GM19351 (cell line): Measurements from ENCODE around the gene SNRNP70.
"Not testable (repeated sequence)": the region's sequence is repeated elsewhere in the genome, so short reads cannot be mapped to it uniquely, and the experiment has no call there.

Source experiments
- ATAC-seq: cut with Tn5 transposase; IDR thresholded peaks from one replicate; pipeline ENCODE4 v1.9.1; 2021; ENCODE audit warnings: mild to moderate bottlenecking, moderate library complexity; ENCODE audit not compliant: unreplicated experiment

SNRNP70 gene

DNA sequence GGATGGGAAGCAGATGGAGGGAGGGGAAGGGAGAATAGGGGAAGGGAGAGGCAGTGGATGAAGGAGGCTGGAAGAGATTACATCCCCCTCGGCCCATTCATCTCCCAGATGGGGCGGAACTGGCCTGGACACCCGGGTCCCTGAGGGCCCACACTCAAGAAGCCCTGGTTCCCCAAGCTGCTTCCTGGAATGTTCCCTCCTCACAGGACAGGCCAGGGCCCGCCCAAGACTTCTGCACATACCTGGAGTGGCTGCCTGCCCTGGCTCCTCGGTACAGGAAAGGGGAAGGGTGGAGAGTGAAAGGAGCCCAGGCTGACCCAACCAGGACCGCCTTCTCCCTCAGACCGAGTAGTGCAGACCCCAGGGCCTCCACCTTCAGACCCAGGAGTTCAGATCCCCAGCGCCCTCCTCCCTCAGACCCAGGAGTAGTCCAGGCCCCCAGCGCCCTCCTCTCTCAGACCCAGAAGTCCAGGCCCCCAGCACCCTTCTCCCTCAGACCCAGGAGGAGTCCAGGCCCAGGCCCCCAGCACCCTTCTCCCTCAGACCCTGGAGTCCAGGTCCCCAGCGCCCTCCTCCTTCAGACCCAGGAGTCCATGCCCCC, 21.1 kb upstream of the SNRNP70 start:
- ATAC-seq: no peak

DNA sequence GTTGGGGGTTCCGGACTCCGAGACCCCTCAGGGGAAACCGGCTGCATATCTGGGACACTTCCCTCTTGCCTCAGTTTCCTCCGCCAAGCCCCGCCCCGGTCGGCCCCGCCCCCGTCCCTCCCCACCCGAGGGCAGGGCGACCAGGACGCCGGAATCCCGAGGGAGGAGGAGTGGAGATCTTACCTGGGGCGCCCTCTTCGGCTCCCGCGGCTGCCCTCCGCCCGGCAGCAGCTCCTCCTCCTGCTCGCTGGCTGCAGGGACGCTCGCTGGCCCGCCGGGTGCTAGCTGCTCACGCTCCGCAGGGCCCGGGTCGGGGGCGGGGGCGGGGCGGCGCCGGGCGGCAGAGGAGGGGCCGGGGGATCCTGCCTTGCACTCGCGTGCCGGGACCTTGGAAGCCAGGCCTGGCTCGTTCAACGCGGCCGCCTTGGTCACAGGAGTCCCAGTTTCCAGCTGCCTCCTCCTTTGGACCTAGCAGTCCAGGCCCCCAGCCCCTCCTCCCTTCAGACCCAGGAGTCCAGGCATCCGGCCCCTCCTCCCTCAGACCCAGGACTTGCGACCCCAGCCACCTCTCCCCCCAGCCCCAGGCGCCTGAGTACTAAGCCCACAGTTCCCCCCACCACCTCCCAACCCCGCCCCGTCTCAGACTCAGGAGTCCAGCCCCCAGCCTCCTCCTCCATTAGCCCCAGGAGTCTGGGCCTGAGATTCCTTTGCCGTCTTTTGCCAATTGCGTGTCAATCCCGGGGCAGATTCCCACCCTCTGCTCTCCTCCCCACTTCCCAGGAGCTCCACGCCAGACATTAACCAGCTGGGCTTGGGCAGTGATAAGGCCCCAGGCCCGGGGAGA, 20.3 kb upstream of the SNRNP70 start, which contains the start of gene NTF4:
Gene NTF4, minus strand, starts transcription at position 51 of the 844 bp plus-strand sequence. CDS start 2,821 bp downstream, outside the sequence.
- ATAC-seq: no peak

- ATAC-seq: no peak
Measured at GRCh38 chr19:49065905-49066512, 19.2 kb upstream of the SNRNP70 start.

DNA sequence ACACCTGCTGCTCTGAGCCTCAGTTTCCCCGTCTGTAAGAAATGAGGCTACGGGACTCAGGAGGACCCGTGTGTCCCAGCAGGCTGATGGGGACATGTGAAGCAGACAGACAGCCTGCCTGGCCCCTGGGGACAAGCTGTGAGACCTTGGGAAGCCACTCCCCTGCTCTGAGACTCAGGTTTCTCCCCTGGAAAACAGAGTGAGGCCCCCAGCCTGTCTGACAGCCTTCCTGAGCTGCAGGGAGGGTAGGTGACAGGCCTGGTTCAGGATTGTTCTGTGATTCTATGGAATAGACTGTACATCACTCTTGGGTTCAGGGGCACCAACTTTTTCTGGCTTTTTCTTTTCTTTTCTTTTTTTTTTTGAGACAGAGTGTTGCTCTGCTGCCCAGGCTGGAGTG, 17.7 kb upstream of the SNRNP70 start:
- no peak for ATAC-seq

- no peak for ATAC-seq
Measured at GRCh38 chr19:49069026-49069425, 16.2 kb upstream of the SNRNP70 start.

GRCh38 chr19:49070416-49070815, 14.8 kb upstream of the SNRNP70 start:
- ATAC-seq: no peak

GRCh38 chr19:49071860-49072547, 13.2 kb upstream of the SNRNP70 start:
- no peak for ATAC-seq

GRCh38 chr19:49073514-49074378, 11.5 kb upstream of the SNRNP70 start:
- ATAC-seq: no peak

DNA sequence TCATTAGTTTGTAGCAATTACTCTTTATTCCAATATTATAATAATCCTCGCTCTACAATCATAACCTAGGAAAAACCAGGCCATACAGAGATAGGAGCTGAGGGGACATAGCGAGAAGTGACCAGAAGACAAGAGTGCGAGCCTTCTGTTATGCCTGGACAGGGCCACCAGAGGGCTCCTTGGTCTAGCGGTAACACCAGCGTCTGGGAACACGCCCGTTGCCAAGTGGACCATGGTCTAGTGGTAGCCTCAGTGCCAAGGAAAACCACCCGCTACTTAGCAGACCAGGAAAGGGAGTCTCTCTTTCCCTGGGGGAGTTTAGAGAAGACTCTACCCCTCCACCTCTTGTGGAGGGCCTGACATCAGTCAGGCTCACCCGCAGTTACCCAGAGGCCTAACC, 10.4 kb upstream of the SNRNP70 start:
- not testable (repeated sequence) for ATAC-seq

DNA sequence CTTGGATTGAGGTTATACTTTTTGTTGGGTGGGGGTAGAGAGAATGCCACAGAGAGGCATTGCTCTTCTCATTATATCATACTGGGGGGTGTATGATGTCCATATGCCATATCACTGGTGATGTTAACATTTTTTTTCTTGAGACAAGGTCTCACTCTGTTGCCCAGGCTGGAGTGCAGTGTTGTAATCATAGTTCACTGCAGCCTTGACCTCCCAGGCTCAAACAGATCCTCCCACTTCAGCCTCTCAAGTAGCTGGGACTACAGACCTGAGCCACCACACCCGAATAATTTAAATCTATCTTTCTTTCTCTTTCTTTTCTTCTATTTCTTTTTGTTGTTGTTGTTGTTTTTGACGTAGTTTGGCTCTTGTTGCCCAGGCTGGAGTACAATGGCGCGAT, 4.9 kb upstream of the SNRNP70 start:
- ATAC-seq: no peak

GRCh38 chr19:49081273-49081672, 4.0 kb upstream of the SNRNP70 start:
- ATAC-seq: no peak

- ATAC-seq: no peak
Measured at GRCh38 chr19:49084206-49085019, 838 bp upstream of the SNRNP70 start.

DNA sequence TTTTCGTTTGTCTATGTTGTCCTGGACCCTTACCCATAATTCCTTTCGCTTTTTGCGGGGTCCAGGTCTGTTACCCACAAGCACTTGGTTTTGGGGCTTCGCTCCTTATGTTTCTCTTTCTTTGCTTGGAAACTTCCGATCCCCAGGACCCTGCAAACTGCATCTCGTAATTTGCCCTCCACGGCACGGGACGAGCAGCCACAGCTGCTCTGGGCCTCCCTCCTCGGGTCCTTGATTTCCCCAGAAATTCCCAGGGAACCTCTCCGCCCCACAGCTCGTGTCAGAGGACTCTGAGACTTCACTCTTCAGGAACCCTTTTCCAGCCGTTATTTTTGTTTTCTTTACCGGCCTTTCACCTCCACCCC, 599 bp downstream of the SNRNP70 start:
- ATAC-seq: no peak

DNA sequence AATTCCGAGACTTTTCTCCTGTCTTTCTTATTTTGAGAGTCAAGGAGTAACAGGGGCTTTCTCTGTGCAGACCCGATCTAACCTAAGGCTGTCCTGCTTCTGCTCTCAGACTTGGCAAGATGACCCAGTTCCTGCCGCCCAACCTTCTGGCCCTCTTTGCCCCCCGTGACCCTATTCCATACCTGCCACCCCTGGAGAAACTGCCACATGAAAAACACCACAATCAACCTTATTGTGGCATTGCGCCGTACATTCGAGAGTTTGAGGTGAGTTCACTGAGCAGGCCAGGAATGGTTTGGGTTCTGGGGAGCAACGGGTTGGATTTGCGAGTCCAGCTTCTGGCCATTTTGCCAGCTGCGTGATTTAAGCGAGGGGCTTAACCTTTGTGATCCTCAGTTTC, 1.0 kb downstream of the SNRNP70 start:
- no peak for ATAC-seq

GRCh38 chr19:49091391-49092038, 6.3 kb downstream of the SNRNP70 start:
- ATAC-seq: no peak

GRCh38 chr19:49092686-49093085, 7.4 kb downstream of the SNRNP70 start:
- no peak for ATAC-seq

DNA sequence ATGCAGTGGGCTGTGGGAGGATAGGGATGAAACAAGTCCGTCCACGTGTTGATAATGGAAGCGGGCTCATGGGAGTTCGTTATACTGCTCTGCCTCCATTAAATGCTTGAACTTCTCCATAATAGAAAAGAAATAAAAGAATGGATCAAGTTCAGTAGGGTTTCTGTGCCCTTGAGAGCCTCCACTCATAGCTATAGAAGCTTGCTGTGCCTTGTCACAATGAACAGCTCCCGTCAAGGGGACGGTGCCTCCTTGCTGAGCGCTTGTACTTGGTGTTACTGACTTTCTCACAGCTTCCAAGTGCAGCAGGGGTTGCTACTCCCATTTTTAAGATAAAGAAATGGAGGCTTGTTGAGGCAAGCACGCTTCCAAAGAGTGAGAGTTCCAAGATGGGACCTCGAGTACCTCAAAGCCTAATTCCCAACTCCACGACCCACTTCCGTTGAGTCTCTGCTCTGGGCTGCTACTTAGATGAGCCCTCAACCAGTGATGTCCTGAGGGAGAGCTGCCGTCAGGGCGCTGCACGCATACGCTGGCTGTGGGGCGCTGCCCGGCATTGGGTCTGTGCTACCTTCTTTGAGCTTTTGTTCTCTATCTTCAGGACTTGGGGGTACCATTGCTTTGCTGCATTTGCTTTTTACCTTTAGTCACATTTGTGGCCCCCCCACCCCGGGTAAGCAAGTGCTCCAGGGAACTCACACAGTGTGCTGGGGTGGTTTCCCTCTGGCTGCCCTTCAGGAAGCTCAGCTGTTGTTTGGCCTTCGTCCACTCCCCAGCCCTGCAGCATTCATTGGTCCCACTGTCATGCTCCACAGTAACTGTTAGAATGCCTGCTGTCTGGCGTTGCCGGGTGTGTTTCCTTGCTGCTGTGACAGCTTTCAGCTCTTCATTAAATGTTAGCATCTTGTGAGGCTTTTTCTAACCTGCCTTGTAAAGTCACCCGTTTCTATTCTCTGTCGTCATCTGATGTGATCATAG, 9.5 kb downstream of the SNRNP70 start:
- no peak for ATAC-seq
